H1 (cell line): Measurements from ENCODE around the gene PLA2R1. TPM values are rescaled to one million over a fixed set of nuclear protein-coding genes. Genes with fewer than 3 reads are reported as not detected.

ENCODE experiments used
- CBX5 ChIP-seq: fragments of 300-800, 300-1000 bp; sonication (generic); IDR thresholded peaks from 2 replicates; pipeline ENCODE4 v1.7.1; 2016; ENCODE audit warnings: antibody characterized with exemption, low read length, low read depth
- CBX8 ChIP-seq: fragments of 300-800, 300-1000 bp; sonication (generic); IDR thresholded peaks from 2 replicates; pipeline ENCODE4 v1.7.1; 2016; ENCODE audit warnings: low read depth, low read length, borderline replicate concordance
- EP300 ChIP-seq, 2 experiments: IDR thresholded peaks; 1 replicate in 1 of 2; 2 replicates in 1 of 2; pipeline ENCODE4 v1.6.1; 2011 to 2012; ENCODE audit warnings: low read depth in 2 of 2, low read length in 2 of 2, mild to moderate bottlenecking in 2 of 2, borderline replicate concordance in 1 of 2, inconsistent platforms in 1 of 2, moderate library complexity in 1 of 2
- JUN ChIP-seq: IDR thresholded peaks from 2 replicates; pipeline ENCODE4 v1.6.1; 2011; ENCODE audit warnings: low read depth, mild to moderate bottlenecking, improper control_type of control experiment, low read length
- SIX5 ChIP-seq: IDR thresholded peaks from 2 replicates; pipeline ENCODE4 v1.6.1; 2011; ENCODE audit warnings: mild to moderate bottlenecking, low read depth, low read length
- SUZ12 ChIP-seq: fragments of 200-600 bp; sonication (generic); IDR thresholded peaks from 2 replicates; pipeline ENCODE4 v1.6.1; 2012; ENCODE audit warnings: mild to moderate bottlenecking, inconsistent platforms, low read length, moderate library complexity, mixed read lengths
- polyA plus RNA-seq, 7 experiments: library from polyadenylated mRNA; depleted of rRNA in 3 of 7; stranded (reverse) in 5 of 7; unstranded in 2 of 7; fragments of >200 nt in 5 of 7; fragments of 200-250 nt in 2 of 7; gene quantifications; 1 replicate in 5 of 7; 2 replicates in 1 of 7; 4 replicates in 1 of 7; pipeline versions ENCODE4 v1.2.1 to v1.2.3, GENCODE V29; 2011 to 2013; ENCODE audit warnings: missing spikeins in 2 of 7, mixed read lengths in 2 of 7
- total RNA-seq: library from RNA; stranded (reverse); fragmentation: NEBNext Ultra II Directional; extraction: Animal tissue kit (Norgen Biotek cat#: 25700); gene quantifications from 2 replicates; pipeline ENCODE4 v1.2.1, GENCODE V29; 2021
- TF ChIP-seq, protein P1 (sequence below): fragments of 300-600 bp; sonication (generic); IDR thresholded peaks from 2 replicates; pipeline ENCODE4 v1.7.1; 2012; ENCODE audit warnings: low read length, moderate library complexity, mild to moderate bottlenecking, inconsistent platforms; ENCODE audit not compliant: insufficient replicate concordance

The PLA2R1 gene
- total and polyA plus RNA-seq, 2 of the 8 experiments (the other 6 are each of a cell fraction or from before 2014, with no cell fraction given), result 0.65 to 1.5 TPM

DNA sequence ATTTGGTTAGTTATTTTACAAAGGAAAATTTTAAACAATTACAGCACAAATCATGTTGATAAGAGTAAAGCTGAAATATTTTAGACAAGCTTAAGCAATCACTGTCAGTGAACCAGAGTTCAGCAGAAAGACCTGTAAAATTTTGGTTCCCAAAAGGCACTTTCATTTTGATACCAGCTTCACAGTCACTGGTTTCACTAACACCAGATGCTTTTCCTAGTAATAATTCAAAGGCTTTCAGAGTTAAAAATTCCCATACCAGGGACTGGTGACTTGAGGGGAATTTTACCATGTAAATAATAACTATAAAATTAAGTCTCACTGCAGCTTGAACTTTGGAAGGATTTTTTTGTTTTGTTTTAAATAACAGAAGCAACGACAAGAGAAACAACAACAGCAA lies 162.1 kb downstream of the PLA2R1 start (continued):
- TF ChIP-seq JUN (no peak), CBX5 (no peak), CBX8 (no peak), SUZ12 (no peak), SIX5 (no peak), EP300 (IDR thresholded peaks at IDR 0.05; ENCODE audit: borderline replicate concordance in 1 of 2, low read depth in 2 of 2, low read length in 2 of 2) (no peak)
- TF ChIP-seq, protein P1, sequence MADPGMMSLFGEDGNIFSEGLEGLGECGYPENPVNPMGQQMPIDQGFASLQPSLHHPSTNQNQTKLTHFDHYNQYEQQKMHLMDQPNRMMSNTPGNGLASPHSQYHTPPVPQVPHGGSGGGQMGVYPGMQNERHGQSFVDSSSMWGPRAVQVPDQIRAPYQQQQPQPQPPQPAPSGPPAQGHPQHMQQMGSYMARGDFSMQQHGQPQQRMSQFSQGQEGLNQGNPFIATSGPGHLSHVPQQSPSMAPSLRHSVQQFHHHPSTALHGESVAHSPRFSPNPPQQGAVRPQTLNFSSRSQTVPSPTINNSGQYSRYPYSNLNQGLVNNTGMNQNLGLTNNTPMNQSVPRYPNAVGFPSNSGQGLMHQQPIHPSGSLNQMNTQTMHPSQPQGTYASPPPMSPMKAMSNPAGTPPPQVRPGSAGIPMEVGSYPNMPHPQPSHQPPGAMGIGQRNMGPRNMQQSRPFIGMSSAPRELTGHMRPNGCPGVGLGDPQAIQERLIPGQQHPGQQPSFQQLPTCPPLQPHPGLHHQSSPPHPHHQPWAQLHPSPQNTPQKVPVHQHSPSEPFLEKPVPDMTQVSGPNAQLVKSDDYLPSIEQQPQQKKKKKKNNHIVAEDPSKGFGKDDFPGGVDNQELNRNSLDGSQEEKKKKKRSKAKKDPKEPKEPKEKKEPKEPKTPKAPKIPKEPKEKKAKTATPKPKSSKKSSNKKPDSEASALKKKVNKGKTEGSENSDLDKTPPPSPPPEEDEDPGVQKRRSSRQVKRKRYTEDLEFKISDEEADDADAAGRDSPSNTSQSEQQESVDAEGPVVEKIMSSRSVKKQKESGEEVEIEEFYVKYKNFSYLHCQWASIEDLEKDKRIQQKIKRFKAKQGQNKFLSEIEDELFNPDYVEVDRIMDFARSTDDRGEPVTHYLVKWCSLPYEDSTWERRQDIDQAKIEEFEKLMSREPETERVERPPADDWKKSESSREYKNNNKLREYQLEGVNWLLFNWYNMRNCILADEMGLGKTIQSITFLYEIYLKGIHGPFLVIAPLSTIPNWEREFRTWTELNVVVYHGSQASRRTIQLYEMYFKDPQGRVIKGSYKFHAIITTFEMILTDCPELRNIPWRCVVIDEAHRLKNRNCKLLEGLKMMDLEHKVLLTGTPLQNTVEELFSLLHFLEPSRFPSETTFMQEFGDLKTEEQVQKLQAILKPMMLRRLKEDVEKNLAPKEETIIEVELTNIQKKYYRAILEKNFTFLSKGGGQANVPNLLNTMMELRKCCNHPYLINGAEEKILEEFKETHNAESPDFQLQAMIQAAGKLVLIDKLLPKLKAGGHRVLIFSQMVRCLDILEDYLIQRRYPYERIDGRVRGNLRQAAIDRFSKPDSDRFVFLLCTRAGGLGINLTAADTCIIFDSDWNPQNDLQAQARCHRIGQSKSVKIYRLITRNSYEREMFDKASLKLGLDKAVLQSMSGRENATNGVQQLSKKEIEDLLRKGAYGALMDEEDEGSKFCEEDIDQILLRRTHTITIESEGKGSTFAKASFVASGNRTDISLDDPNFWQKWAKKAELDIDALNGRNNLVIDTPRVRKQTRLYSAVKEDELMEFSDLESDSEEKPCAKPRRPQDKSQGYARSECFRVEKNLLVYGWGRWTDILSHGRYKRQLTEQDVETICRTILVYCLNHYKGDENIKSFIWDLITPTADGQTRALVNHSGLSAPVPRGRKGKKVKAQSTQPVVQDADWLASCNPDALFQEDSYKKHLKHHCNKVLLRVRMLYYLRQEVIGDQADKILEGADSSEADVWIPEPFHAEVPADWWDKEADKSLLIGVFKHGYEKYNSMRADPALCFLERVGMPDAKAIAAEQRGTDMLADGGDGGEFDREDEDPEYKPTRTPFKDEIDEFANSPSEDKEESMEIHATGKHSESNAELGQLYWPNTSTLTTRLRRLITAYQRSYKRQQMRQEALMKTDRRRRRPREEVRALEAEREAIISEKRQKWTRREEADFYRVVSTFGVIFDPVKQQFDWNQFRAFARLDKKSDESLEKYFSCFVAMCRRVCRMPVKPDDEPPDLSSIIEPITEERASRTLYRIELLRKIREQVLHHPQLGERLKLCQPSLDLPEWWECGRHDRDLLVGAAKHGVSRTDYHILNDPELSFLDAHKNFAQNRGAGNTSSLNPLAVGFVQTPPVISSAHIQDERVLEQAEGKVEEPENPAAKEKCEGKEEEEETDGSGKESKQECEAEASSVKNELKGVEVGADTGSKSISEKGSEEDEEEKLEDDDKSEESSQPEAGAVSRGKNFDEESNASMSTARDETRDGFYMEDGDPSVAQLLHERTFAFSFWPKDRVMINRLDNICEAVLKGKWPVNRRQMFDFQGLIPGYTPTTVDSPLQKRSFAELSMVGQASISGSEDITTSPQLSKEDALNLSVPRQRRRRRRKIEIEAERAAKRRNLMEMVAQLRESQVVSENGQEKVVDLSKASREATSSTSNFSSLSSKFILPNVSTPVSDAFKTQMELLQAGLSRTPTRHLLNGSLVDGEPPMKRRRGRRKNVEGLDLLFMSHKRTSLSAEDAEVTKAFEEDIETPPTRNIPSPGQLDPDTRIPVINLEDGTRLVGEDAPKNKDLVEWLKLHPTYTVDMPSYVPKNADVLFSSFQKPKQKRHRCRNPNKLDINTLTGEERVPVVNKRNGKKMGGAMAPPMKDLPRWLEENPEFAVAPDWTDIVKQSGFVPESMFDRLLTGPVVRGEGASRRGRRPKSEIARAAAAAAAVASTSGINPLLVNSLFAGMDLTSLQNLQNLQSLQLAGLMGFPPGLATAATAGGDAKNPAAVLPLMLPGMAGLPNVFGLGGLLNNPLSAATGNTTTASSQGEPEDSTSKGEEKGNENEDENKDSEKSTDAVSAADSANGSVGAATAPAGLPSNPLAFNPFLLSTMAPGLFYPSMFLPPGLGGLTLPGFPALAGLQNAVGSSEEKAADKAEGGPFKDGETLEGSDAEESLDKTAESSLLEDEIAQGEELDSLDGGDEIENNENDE, result no peak
- TF ChIP-seq, all 59 proteins: peak for 0
